ENCODE data around the gene ZNF474.
"Not testable (repeated sequence)": the region's sequence is repeated elsewhere in the genome, so short reads cannot be mapped to it uniquely, and the experiment has no call there.

ZNF474 gene

GRCh38 chr5:122129306-122129705 is at the start of gene ZNF474:
Gene ZNF474, plus strand, starts transcription at chr5:122129546. Its CDS starts 22,445 bp downstream, at chr5:122151991.
- no peak for DNase-seq (ENCODE audit: low read depth)

- no peak for DNase-seq (ENCODE audit: low read depth)
These were observed 47.8 kb upstream of the ZNF474 start for GRCh38 chr5:122081541-122081940.

- DNase-seq (ENCODE audit: low read depth), result no peak
These were observed 45.8 kb upstream of the ZNF474 start for GRCh38 chr5:122083535-122083934.

- DNase-seq (ENCODE audit: low read depth), result no peak
These were observed 44.3 kb upstream of the ZNF474 start for GRCh38 chr5:122085041-122085440.

- DNase-seq (ENCODE audit: low read depth), result no peak
These were observed 40.0 kb upstream of the ZNF474 start for GRCh38 chr5:122089096-122090013.

- DNase-seq (ENCODE audit: low read depth), result no peak
These were observed 37.3 kb upstream of the ZNF474 start for GRCh38 chr5:122091936-122092600.

- DNase-seq (ENCODE audit: low read depth), result no peak
These were observed 35.7 kb upstream of the ZNF474 start for GRCh38 chr5:122093415-122094180.

GRCh38 chr5:122094251-122094650 is 35.1 kb upstream of the ZNF474 start:
- DNase-seq (ENCODE audit: low read depth), result not testable (repeated sequence)

GRCh38 chr5:122095158-122095557 is 34.2 kb upstream of the ZNF474 start:
- no peak for DNase-seq (ENCODE audit: low read depth)

GRCh38 chr5:122097391-122097790 is 32.0 kb upstream of the ZNF474 start:
- DNase-seq (ENCODE audit: low read depth), result no peak

- no peak for DNase-seq (ENCODE audit: low read depth)
These were observed 30.1 kb upstream of the ZNF474 start for GRCh38 chr5:122099060-122099790.

GRCh38 chr5:122101636-122102285 is 27.6 kb upstream of the ZNF474 start:
- no peak for DNase-seq (ENCODE audit: low read depth)

- no peak for DNase-seq (ENCODE audit: low read depth)
These were observed 26.5 kb upstream of the ZNF474 start for GRCh38 chr5:122102825-122103224.

GRCh38 chr5:122105909-122106308 is 23.4 kb upstream of the ZNF474 start:
- DNase-seq (ENCODE audit: low read depth), result no peak

- DNase-seq (ENCODE audit: low read depth), result no peak
These were observed 22.3 kb upstream of the ZNF474 start for GRCh38 chr5:122107016-122107415.

- DNase-seq (ENCODE audit: low read depth), result no peak
These were observed 18.4 kb upstream of the ZNF474 start for GRCh38 chr5:122110987-122111386.

GRCh38 chr5:122111460-122111859 is 17.9 kb upstream of the ZNF474 start:
- no peak for DNase-seq (ENCODE audit: low read depth)

- no peak for DNase-seq (ENCODE audit: low read depth)
These were observed 17.3 kb upstream of the ZNF474 start for GRCh38 chr5:122112063-122112462.

GRCh38 chr5:122112733-122113558 is 16.4 kb upstream of the ZNF474 start:
- DNase-seq (ENCODE audit: low read depth), result no peak

GRCh38 chr5:122114501-122114900 is 14.8 kb upstream of the ZNF474 start:
- no peak for DNase-seq (ENCODE audit: low read depth)

All from stimulated activated CD8-positive, alpha-beta memory T cell treated with anti-CD3 and anti-CD28 coated beads, Interleukin-4, amount 100 ng/mL, for 24 hours (primary cell).